Neuronal stem cell (in vitro differentiated cells): ENCODE measurements around the gene MTHFD2L.
A peak's percentile ranks its signal among the peaks of the same experiment; 100 is the strongest.

Experiments
- DNase-seq: peaks from one replicate; pipeline ENCODE4 v3.0.0-alpha.2; 2013; ENCODE audit warnings: low spot score
- H2AFZ ChIP-seq: one replicate; pipeline ENCODE4 v1.6.1; 2013; ENCODE audit warnings: mild to moderate bottlenecking, low read length, inconsistent platforms
- H2AK5ac ChIP-seq: 2 replicates; pipeline ENCODE4 v1.6.1; 2013; ENCODE audit warnings: low read depth, mild to moderate bottlenecking, inconsistent platforms, low read length, moderate library complexity, mixed read lengths
- H2BK120ac ChIP-seq: 2 replicates; pipeline ENCODE4 v1.6.1; 2013; ENCODE audit warnings: low read depth, mild to moderate bottlenecking, inconsistent platforms, low read length, moderate library complexity, mixed read lengths
- H2BK12ac ChIP-seq: one replicate; pipeline ENCODE4 v1.6.1; 2013; ENCODE audit warnings: low read length, inconsistent platforms
- H2BK15ac ChIP-seq: 2 replicates; pipeline ENCODE4 v1.6.1; 2013; ENCODE audit warnings: mild to moderate bottlenecking, low read length, inconsistent platforms, mixed read lengths
- H2BK5ac ChIP-seq: one replicate; pipeline ENCODE4 v1.6.1; 2013; ENCODE audit warnings: inconsistent platforms, mild to moderate bottlenecking, low read length, moderate library complexity
- H3K14ac ChIP-seq: one replicate; pipeline ENCODE4 v1.6.1; 2013; ENCODE audit warnings: low read length, inconsistent platforms
- H3K18ac ChIP-seq: 2 replicates; pipeline ENCODE4 v1.6.1; 2013; ENCODE audit warnings: low read length, inconsistent platforms
- H3K23ac ChIP-seq: 2 replicates; pipeline ENCODE4 v1.6.1; 2013; ENCODE audit warnings: low read depth, mild to moderate bottlenecking, mixed read lengths, low read length, inconsistent platforms; ENCODE audit not compliant: poor library complexity
- H3K27ac ChIP-seq: replicated peaks from 3 replicates; pipeline ENCODE4 v1.5.1; 2013; ENCODE audit warnings: low read length, inconsistent platforms
- H3K27me3 ChIP-seq, 3 experiments: 2 replicates each; pipeline ENCODE4 v1.6.1; 2013; ENCODE audit warnings: low read length in 3 of 3, mild to moderate bottlenecking in 2 of 3, inconsistent platforms in 1 of 3, low read depth in 1 of 3, mixed read lengths in 1 of 3, moderate library complexity in 1 of 3; ENCODE audit not compliant: control insufficient read depth in 3 of 3, insufficient read depth in 3 of 3
- H3K36me3 ChIP-seq, 2 donors: replicated peaks in 1 of 2; 2 replicates each; pipeline ENCODE4 v1.6.1; 2013; ENCODE audit warnings: low read length in 2 of 2; ENCODE audit not compliant: control insufficient read depth in 2 of 2, insufficient read depth in 2 of 2
- H3K4ac ChIP-seq: 2 replicates; pipeline ENCODE4 v1.6.1; 2013; ENCODE audit warnings: inconsistent platforms, mild to moderate bottlenecking, low read length, moderate library complexity
- H3K4me1 ChIP-seq, 2 donors: 1 replicate in 1 of 2; 2 replicates in 1 of 2; pipeline ENCODE4 v1.6.1; 2013; ENCODE audit warnings: low read length in 2 of 2, low read depth in 1 of 2; ENCODE audit not compliant: control insufficient read depth in 2 of 2, insufficient read depth in 1 of 2
- H3K4me2 ChIP-seq: one replicate; pipeline ENCODE4 v1.6.1; 2013; ENCODE audit warnings: mild to moderate bottlenecking, low read length, inconsistent platforms; ENCODE audit not compliant: insufficient read depth, poor library complexity, severe bottlenecking
- H3K4me3 ChIP-seq, 2 donors: 2 replicates each; pipeline ENCODE4 v1.5.1; 2013; ENCODE audit warnings: low read length in 2 of 2, mild to moderate bottlenecking in 2 of 2, inconsistent platforms in 1 of 2, moderate library complexity in 1 of 2
- H3K79me1 ChIP-seq: one replicate; pipeline ENCODE4 v1.6.1; 2013; ENCODE audit warnings: low read depth, mild to moderate bottlenecking, inconsistent platforms, low read length, moderate library complexity
- H3K9ac ChIP-seq: one replicate; pipeline ENCODE4 v1.6.1; 2013; ENCODE audit warnings: mild to moderate bottlenecking, low read depth, low read length, inconsistent platforms; ENCODE audit not compliant: poor library complexity
- H3K9me3 ChIP-seq, 2 donors: replicated peaks in 1 of 2; 2 replicates each; pipeline versions ENCODE3 to v1.6.1; 2013; ENCODE audit warnings: low read length in 2 of 2, mild to moderate bottlenecking in 2 of 2, inconsistent platforms in 1 of 2, low read depth in 1 of 2, mixed read lengths in 1 of 2, moderate library complexity in 1 of 2; ENCODE audit not compliant: control insufficient read depth in 2 of 2, insufficient read depth in 1 of 2
- H4K8ac ChIP-seq: one replicate; pipeline ENCODE4 v1.6.1; 2013; ENCODE audit warnings: low read depth, mild to moderate bottlenecking, inconsistent platforms, low read length, moderate library complexity
- H4K91ac ChIP-seq: one replicate; pipeline ENCODE4 v1.6.1; 2013; ENCODE audit warnings: low read length, low read depth, mild to moderate bottlenecking, inconsistent platforms; ENCODE audit not compliant: poor library complexity
- WGBS, 2 donors: extraction: QIAGEN DNeasy Blood & Tissue Kit; methylation state at CpG; one replicate each; pipeline ENCODE4 v1.1.7; 2013; ENCODE audit warnings: missing lambda C conversion rate in 2 of 2, mixed read lengths in 1 of 2; ENCODE audit not compliant: insufficient read length in 2 of 2, insufficient replicate concordance in 1 of 2; ENCODE audit errors: extremely low coverage in 2 of 2; 5-methylcytosine and 5-hydroxymethylcytosine counted together

Gene MTHFD2L

GRCh38 chr4:74309223-74309622, 151.3 kb downstream of the MTHFD2L start:
- Histone ChIP-seq H2BK5ac (no peak overlapping the region), H3K27ac (no peak overlapping the region), H2BK15ac (no peak overlapping the region), H3K4me2 (no peak overlapping the region), H3K23ac (no peak overlapping the region), H4K8ac (no peak overlapping the region), H3K9ac (no peak overlapping the region), H2AFZ (no peak overlapping the region), H3K4ac (no peak overlapping the region), H3K9me3 (no peaks in the 10 kb centered on the region), H3K79me1 (no peaks in the 10 kb centered on the region), H3K4me3 (no peak overlapping the region), H3K14ac (no peak overlapping the region), H3K4me1 (no peaks in the 10 kb centered on the region), H3K36me3 (no peaks in the 10 kb centered on the region), H3K18ac (no peak overlapping the region), H3K27me3 (no peaks in the 10 kb centered on the region), H2AK5ac (no peak overlapping the region), H4K91ac (no peak overlapping the region), H2BK120ac (no peak overlapping the region), H2BK12ac (no peak overlapping the region)
- DNase-seq = no peak

GRCh38 chr4:74311696-74312313, 153.9 kb downstream of the MTHFD2L start:
- Histone ChIP-seq H2BK12ac (no peak overlapping the region), H3K9me3 (no peaks in the 10 kb centered on the region), H2BK15ac (no peak overlapping the region), H3K4me3 (no peak overlapping the region), H2BK120ac (no peak overlapping the region), H3K4me2 (no peak overlapping the region), H4K91ac (no peak overlapping the region), H2AK5ac (no peak overlapping the region), H3K27ac (no peak overlapping the region), H3K9ac (no peak overlapping the region), H2AFZ (no peak overlapping the region), H3K36me3 (no peaks in the 10 kb centered on the region), H3K27me3 (no peaks in the 10 kb centered on the region), H3K14ac (no peak overlapping the region), H3K4me1 (no peaks in the 10 kb centered on the region), H3K18ac (no peak overlapping the region), H3K23ac (no peak overlapping the region), H3K4ac (no peak overlapping the region), H2BK5ac (no peak overlapping the region), H4K8ac (no peak overlapping the region), H3K79me1 (no peaks in the 10 kb centered on the region)
- no CpG with 5 or more reads among the region's 4 CpGs for WGBS, 2 donors
- DNase-seq = peak; percentile 23

DNA sequence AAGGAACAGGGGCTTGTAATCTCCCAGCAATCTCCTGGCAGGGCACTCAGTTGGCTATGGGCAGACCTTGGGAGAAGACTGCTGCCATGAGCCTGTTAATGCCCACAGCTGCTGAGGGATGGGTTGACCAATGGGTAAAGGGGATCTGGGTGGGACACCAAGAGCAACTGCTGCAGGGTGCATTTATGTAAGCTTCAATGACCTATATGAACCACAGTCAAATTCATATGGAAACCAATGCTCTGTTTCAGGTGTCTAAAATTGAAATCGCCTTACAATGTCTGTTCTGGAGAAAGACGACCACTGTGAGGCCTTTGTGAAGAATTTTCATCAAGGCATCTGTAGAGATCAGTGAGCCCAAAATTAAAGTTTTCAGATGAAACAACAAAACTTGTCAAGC, 156.4 kb downstream of the MTHFD2L start:
- H3K27ac ChIP-seq = no peak overlapping the region
- H3K4me1 ChIP-seq = no peaks in the 10 kb centered on the region
- H3K18ac ChIP-seq = no peak overlapping the region
- H2BK5ac ChIP-seq = no peak overlapping the region
- H3K4me3 ChIP-seq = no peak overlapping the region
- no peak overlapping the region for H4K91ac ChIP-seq
- H3K36me3 ChIP-seq = no peaks in the 10 kb centered on the region
- WGBS, 2 donors = no CpG with 5 or more reads among the region's 2 CpGs
- H3K9me3 ChIP-seq = no peaks in the 10 kb centered on the region
- H2BK120ac ChIP-seq = no peak overlapping the region
- H3K4ac ChIP-seq = no peak overlapping the region
- no peak overlapping the region for H3K4me2 ChIP-seq
- no peak for DNase-seq
- no peaks in the 10 kb centered on the region for H3K27me3 ChIP-seq
- no peak overlapping the region for H2AK5ac ChIP-seq
- H2BK12ac ChIP-seq = no peak overlapping the region
- H3K23ac ChIP-seq = no peak overlapping the region
- no peak overlapping the region for H4K8ac ChIP-seq
- no peak overlapping the region for H3K14ac ChIP-seq
- H3K79me1 ChIP-seq = no peaks in the 10 kb centered on the region
- no peak overlapping the region for H3K9ac ChIP-seq
- H2BK15ac ChIP-seq = no peak overlapping the region
- H2AFZ ChIP-seq = no peak overlapping the region

DNA sequence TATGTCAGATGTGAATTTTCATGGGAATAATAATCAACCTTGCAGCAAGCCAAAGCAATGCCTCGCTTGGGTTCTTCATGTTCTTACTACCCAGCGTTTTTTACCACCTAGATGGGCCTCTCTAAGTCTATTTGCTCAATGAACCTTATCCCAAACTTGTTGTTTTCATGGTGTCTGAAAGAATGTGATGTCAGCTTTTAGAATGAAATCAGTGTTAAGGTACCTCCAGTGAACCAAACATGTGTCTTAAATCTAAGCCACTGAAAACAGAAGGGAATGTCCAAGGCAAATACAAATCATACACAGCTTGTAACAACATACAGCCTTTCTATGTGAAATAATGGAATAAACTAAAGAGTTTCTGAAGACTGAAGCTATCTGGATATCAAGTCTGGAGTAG, 157.0 kb downstream of the MTHFD2L start:
- Histone ChIP-seq H3K14ac (no peak overlapping the region), H3K9ac (no peak overlapping the region), H2BK12ac (no peak overlapping the region), H3K23ac (no peak overlapping the region), H3K36me3 (no peaks in the 10 kb centered on the region), H4K91ac (no peak overlapping the region), H3K9me3 (no peaks in the 10 kb centered on the region), H3K27ac (no peak overlapping the region), H2AK5ac (no peak overlapping the region), H3K18ac (no peak overlapping the region), H4K8ac (no peak overlapping the region), H2BK15ac (no peak overlapping the region), H3K4ac (no peak overlapping the region), H3K79me1 (no peaks in the 10 kb centered on the region), H3K4me2 (no peak overlapping the region), H2BK120ac (no peak overlapping the region), H2AFZ (no peak overlapping the region), H3K27me3 (no peaks in the 10 kb centered on the region), H2BK5ac (no peak overlapping the region), H3K4me1 (no peaks in the 10 kb centered on the region), H3K4me3 (no peak overlapping the region)
- DNase-seq = no peak
- WGBS, 2 donors = no CpG with 5 or more reads among the region's 2 CpGs
